SH-SY5Y (cell line): ENCODE data around the gene KIF3B.

ENCODE experiments used
- GATA2 ChIP-seq: IDR thresholded peaks from 2 replicates; pipeline ENCODE4 v1.6.1; 2011; ENCODE audit warnings: mild to moderate bottlenecking, low read depth, low read length
- GATA3 ChIP-seq: IDR thresholded peaks from 2 replicates; pipeline ENCODE4 v1.6.1; 2011; ENCODE audit warnings: low read depth, mild to moderate bottlenecking, low read length, moderate library complexity

KIF3B gene

DNA sequence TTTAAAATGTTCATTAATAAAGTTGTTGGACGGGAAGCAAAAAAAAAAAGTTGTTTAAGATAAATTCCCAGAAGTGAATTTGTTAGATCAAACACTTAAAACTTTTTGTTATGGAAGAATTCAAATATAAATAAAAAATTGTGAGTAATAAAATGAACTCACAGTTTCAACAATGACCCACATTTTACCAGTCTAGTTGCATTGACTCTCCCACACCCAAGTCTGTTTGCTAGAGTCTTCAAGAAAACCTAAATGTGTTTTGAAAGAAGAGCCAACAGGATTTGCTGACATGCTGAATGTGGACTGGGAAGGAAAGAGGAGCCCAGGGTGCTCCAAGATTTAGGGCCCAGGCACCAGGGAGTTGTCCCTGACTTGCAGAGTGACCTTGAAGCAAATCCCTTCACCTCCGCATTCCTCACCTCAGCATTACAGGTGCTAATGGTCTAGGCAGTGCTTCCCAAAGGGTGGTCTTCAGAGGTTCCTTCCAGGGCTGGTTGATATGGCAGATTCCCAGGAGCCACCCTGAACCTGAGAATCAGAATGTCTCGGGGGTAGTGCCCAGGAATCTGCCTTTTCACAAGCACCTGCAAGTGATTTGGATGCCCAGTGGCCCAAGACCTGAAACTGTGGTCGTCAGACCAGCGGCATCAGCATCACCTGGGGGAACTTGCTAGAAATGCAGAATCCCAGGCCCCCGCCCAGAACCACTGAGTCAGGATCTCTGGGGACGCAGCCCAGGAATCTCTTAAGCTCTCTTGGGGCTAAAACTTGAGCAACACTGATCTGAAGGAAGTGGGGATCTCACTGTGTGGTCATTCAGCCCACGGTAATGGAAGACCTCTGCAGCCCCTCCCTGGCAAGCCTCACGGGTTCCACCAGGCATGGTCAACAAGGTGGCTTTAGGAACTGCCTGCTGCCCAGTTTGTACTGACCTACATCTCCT is 38.7 kb upstream of the KIF3B start:
- no peak for TF ChIP-seq GATA3
- TF ChIP-seq GATA2: no peak

DNA sequence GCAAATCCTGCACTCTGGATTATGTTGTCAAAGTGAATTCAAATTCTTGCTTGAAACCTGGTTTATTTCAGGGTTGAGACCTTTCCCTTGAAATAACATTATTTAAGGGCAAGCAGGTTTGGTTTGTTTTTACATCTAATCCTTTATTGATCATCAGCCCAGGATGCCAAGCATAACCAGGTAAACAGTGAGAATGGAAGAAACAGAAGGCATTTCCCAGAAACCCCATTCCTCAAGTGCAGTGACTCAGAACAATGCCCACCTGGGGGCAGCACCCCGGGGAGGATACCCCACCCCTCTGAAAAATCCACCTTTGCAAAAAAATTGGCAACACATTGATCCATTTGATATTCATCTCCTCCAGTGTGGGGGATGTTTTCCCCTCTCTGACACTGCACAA is 37.2 kb upstream of the KIF3B start:
- TF ChIP-seq GATA2 (no peak), GATA3 (no peak)

DNA sequence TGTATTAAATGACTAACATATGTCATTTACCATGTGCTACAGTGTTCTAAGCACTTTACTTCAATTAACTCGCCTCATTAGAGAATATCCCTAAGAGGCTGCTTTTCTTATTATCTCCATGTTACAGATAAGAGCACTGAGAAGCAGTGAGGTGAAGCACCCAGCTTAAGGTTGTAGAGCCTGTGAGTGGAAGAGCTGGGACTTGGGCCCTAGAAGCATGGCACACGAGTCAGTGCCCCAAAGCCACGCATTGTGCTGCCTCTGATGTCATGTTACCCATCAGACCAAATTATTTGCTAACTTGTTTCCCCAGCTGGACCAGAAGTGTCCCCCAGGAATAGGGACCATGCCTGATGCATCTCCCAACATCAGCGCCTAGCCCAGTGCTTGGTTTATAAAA is 35.6 kb upstream of the KIF3B start:
- TF ChIP-seq GATA3: no peak
- TF ChIP-seq GATA2: no peak

DNA sequence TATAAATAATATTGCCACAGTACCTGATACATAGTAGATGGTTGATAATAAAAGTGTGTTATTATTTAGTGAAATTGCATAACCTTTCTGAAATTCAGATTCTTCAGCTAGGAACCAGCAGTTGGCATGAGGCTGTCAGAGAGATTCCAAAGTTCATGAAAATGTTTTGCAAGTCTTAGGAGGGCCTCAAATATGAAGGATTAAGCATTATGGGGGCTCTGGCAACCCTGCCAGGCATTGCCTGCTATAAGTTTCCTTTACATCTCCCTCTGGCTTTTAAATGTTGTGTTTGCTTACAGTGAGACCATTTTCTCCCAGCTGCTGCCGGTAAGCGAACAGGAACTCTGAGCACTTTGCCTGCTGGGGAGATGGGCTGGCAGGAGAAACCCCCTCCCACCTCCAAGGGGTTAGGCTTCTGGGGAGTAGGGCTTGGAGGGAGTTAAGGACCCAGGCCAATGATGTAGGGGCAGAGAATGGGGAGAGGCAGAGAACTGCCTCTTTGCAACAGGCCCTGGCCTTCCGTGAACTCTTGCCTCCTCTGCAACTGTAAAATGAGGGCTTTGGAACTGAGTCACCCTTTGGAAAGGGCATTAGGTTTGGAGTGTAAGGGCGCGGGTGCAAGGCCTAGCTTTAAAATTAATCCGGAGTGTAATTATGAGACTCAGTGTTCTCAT is 33.2 kb upstream of the KIF3B start:
- TF ChIP-seq GATA3: no peak
- TF ChIP-seq GATA2: no peak

DNA sequence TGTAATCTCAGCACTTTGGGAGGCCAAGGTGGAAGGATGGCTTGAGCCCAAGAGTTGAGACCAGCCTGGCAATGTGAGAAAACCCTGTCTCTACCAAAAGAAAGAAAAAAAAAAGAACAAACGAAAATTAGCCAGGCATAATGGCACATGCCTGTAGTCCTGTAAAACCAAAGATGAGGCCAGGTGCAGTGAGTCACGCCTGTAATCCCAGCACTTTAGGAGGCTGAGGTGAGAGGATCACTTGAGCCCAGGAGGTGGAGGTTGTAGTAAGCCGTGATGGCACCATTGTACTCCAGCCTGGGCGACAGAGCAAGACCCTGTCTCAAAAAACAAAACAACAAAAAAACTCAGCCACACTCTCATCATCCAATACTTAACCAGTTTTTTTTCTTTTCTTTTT is 32.5 kb upstream of the KIF3B start:
- TF ChIP-seq GATA2 (no peak), GATA3 (no peak)

DNA sequence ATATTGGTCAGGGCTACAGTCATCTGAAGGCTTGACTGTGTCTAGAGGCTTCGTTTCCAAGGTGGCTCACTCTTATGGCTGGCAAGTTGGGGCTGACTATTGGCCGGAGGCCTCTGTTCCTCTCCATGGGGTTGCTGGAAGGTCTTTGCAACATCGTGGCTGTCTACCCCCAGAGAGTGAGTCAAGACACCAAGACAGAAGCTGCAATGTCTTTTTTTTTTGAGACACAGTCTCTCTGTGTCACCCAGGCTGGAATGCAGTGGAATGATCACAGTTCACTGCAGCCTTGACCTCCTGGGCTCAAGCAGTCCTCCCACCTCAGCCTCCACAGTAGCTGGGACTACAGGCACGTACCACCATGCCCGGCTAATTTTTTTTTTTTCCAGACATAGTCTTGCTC is 29.4 kb upstream of the KIF3B start:
- no peak for TF ChIP-seq GATA2
- TF ChIP-seq GATA3: no peak

DNA sequence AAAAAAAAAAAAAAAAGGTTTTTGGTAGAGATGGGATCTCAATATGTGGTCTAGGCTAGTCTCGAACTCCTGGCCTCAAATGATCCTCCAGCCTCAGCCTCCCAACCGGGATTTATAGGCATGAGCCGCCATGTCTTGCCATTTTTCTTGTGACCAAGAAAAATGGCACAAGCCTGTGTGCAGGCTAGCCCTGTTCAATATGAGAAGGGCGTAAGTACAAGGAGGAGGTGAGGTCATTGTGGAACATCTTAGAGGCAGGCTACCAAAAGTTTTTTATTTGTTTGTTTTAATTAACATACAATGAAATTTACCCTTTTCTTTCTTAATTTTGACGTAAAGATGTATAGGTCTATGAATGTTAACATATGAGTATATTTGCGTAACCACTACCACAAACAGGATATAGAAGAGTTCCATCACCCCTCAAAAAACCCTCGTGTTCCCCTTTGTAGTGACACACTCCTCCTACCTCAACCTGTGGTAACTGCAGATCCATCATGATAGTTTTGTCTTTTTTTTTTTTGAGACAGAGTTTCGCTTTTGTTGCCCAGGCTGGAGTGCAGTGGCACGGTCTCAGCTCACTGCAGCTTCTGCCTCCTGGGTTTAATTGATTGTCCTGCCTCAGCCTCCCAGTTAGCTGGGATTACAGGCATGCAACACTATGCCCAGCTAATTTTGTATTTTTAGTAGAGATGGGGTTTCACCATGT is 28.3 kb upstream of the KIF3B start:
- no peak for TF ChIP-seq GATA2
- TF ChIP-seq GATA3: no peak

DNA sequence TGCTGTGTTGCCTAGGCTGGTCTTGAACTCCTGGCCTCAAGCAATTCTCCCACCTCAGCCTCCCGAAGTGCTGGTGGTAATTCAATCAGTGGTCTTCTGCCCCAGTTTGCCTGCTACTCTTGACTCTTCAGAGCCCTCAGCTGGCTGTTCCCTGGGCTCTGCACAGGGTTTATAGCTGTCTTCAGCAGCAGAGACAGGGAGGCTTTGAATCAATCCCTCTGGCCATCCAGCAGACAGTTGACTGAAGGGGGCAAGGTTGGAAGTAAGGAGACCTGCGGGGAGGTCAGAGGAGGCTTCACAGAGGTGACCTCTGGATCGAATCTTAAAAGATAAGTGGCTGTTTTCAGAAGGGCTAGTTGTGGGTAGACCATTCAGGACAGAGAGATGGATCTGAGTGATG is 26.0 kb upstream of the KIF3B start:
- TF ChIP-seq GATA3: no peak
- no peak for TF ChIP-seq GATA2

DNA sequence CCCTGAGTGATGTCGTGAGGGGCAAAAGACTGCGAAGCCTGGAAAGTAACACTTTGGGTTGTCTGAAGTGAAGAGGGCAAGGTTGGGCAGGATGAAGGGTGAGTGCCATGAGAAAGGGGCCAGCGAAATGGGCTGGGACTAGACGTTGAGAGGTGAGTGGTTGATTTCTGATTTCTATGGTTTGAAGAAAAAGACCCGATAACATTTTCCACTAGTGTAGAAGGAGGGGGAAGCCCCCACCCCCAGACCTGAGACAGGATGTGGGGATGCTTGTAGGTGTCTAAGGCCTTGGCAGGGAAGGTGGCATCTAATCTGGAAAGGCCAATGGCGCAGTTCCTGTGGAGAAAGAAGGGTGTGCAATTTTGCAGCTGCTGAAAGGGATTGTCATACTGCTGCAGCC is 25.3 kb upstream of the KIF3B start:
- TF ChIP-seq GATA2 (no peak), GATA3 (no peak)

DNA sequence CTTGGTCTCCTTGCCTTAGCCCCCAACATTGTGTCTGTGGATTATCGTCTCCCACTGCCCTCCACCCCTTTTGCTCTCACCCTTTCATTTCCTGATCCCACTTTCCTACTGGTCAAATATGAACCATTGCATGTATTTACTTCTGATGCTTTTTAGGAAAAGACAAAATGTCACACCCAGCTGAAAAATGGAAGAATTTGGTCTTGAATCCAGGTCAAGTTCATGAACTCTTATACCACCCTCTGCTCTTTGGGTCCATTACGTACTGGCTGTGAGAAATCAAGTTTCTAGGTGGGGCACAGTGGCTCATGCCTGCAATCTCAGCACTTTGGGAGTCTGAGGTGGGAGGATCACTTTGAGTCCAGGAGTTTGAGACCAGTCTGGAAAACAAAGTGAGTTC is 15.8 kb upstream of the KIF3B start:
- no peak for TF ChIP-seq GATA2

DNA sequence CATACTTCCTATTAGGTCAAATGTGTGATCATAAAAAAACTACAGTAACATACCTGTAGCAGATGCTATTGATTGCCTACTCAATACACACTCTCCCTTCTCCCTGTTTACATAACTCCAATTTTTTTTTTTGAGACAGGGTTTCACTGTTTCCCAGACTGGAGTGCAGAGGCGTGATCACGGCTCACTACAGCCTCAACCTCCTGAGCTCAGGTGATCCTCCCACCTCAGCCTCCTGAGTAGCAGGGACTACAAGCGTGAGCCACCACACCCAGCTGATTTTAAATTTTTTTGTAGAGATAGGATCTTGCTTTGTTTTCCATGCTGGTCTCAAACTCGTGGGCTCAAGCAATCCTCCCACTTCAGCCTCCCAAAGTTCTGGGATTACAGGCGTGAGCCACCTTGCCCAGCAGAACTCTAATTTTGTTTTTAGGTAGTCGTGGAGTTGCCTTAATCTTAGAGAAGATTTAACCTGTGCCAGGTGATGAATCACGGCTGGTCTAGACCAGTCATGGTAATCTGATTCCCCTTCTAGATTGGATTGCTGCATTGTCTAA is 14.0 kb upstream of the KIF3B start:
- no peak for TF ChIP-seq GATA3
- no peak for TF ChIP-seq GATA2

DNA sequence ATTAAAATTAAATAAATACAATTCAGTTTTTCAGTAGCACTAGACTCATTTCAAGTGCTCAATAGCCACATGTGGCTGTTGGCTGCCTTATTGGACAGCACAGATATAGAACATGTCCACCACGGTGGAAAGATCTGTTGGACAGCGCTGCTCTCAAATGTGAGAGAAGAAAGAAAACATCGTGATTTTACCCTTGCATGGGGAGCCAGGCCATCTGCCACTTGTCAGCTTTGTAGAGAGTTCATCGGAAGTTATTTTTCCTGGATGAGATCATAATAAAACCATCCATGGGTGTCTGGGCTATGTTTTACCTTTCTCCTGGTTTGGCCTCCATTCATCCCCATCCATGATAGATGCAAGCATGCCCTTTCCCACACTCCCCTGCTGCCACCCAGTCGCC is 5.8 kb upstream of the KIF3B start:
- TF ChIP-seq GATA2 (no peak), GATA3 (no peak)

DNA sequence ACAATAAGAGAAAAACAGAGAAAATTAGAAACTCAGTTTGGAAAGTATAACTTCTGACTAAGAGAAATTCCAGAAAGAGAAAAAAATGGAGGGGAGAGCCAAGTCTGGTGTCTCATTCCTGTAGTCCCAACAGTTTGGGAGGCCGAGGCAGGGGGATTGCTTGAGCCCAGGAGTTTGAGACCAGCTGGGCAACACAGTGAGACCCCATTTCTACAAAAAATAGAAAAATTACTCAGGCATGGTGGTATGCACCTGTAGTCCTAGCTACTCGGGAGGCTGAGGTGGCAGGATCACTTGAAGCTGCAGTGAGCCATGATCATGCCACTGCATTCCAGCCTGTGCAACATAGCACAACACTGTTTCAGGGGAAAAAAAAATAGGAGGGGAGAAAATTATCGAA is 3.1 kb upstream of the KIF3B start:
- no peak for TF ChIP-seq GATA3
- TF ChIP-seq GATA2: no peak

DNA sequence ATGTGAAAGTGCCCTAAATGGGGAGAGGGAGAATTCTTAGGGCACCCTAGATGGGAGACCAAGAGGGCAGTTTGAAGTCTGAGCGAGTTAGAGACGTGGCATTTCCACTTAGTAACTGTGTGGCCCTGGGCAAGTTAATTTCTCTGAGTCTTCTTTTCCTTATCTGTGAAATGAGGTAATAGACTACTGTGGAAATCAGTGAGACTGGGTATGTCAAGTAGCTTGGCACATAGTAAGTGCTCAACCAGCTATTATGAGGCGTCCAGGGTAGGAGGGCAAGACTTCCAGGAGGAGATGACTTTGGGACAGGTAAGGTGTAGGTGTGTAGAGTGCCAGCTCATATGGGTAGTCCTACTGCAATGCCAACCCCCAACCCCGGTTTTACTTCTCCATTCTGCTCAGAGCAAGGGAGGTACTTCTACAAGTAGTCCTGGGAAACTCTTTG is 770 bp downstream of the KIF3B start:
- TF ChIP-seq GATA3 (no peak), GATA2 (no peak)
